Measurements from ENCODE around the gene MPP2. TPM values are rescaled to one million over a fixed set of nuclear protein-coding genes. Genes with fewer than 3 reads are reported as not detected.
A peak's percentile ranks its signal among the peaks of the same experiment; 100 is the strongest.

The MPP2 gene
- total and polyA plus RNA-seq, 9 of the 15 experiments (the other 6 are each of a cell fraction or from before 2014, with no cell fraction given) = 0.04 to 1.0 (median 0.24) TPM

DNA sequence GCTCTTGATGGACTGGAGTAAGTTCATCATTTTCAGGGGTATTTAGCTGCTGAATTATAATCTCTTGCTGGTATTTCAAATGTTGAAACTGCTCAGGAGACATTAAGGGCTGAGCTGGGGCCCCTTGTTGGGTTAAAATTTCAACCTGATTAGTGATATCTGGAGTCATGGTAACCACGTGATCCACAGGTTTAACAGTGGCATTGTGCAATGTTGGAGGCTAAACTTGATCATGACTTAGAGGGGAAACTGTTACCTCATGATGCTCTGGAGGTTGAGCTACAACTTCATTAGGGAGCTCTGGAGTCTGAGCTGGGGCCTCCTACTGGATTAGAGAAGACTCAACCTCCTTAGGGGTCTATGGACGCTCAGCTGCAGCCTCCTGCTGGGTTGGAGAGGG lies 17.2 kb upstream of the MPP2 start (continued):
- TF ChIP-seq, protein P1, sequence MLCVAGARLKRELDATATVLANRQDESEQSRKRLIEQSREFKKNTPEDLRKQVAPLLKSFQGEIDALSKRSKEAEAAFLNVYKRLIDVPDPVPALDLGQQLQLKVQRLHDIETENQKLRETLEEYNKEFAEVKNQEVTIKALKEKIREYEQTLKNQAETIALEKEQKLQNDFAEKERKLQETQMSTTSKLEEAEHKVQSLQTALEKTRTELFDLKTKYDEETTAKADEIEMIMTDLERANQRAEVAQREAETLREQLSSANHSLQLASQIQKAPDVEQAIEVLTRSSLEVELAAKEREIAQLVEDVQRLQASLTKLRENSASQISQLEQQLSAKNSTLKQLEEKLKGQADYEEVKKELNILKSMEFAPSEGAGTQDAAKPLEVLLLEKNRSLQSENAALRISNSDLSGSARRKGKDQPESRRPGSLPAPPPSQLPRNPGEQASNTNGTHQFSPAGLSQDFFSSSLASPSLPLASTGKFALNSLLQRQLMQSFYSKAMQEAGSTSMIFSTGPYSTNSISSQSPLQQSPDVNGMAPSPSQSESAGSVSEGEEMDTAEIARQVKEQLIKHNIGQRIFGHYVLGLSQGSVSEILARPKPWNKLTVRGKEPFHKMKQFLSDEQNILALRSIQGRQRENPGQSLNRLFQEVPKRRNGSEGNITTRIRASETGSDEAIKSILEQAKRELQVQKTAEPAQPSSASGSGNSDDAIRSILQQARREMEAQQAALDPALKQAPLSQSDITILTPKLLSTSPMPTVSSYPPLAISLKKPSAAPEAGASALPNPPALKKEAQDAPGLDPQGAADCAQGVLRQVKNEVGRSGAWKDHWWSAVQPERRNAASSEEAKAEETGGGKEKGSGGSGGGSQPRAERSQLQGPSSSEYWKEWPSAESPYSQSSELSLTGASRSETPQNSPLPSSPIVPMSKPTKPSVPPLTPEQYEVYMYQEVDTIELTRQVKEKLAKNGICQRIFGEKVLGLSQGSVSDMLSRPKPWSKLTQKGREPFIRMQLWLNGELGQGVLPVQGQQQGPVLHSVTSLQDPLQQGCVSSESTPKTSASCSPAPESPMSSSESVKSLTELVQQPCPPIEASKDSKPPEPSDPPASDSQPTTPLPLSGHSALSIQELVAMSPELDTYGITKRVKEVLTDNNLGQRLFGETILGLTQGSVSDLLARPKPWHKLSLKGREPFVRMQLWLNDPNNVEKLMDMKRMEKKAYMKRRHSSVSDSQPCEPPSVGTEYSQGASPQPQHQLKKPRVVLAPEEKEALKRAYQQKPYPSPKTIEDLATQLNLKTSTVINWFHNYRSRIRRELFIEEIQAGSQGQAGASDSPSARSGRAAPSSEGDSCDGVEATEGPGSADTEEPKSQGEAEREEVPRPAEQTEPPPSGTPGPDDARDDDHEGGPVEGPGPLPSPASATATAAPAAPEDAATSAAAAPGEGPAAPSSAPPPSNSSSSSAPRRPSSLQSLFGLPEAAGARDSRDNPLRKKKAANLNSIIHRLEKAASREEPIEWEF (CRISPR knock-in tag; IDR thresholded peaks at IDR 0.05) = no peak
- TF ChIP-seq NFE2L1 (tag; IDR thresholded peaks at IDR 0.05; ENCODE audit: borderline replicate concordance, low read depth) = no peak

DNA sequence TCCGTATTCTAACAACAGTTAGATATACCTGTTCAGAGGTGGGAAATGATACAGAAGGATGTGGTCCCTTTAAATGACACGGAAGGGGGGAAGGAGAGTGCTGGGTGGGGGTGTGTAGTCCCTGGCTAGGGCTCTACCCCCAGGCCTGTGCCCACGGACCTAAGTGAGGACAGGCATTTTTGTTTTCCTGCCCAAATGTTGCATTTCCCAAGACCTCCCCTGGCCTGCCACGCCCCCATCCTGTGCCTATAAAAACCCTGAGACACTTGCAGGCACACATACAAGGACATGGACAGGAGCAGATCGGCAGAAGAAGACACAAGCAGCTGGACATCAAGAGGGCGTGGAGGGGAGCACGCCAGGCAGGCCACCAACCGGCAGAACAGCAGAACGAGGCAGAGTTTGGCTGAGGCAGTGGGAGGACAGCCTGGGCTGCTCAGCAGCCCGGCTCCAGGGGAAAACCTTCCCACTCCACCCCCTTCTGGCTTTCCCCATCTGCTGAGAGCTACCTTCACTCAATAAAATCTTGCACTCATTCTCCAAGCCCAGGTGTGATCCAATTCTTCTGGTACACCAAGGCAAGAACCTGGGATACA lies 13.3 kb upstream of the MPP2 start:
- Histone ChIP-seq H3K9me1 (ENCODE audit: control insufficient read depth, insufficient read depth, low read length) (no peaks in the 10 kb centered on the region), H3K27ac (ENCODE audit: extremely low read depth, low read depth, low read length) (no peak overlapping the region), H4K20me1 (replicated peaks; ENCODE audit: control insufficient read depth, insufficient read depth, low read length) (no peaks in the 10 kb centered on the region), H3K9me3 (replicated peaks; ENCODE audit: control insufficient read depth, insufficient read depth, low read depth, low read length) (no peaks in the 10 kb centered on the region), H3K27me3 (ENCODE audit: control insufficient read depth in 2 of 2, insufficient read depth in 2 of 2, low read length in 2 of 2) (peaks cover 8 to 38% of the 10 kb centered on the region in 2 experiments), H3K9ac (ENCODE audit: insufficient read depth in 1 of 2, low read depth in 2 of 2, low read length in 2 of 2) (no peak overlapping the region), H2AFZ (ENCODE audit: low read depth, low read length) (no peak overlapping the region), H3K4me1 (replicated peaks in 1 of 2; ENCODE audit: control insufficient read depth in 2 of 2, insufficient read depth in 2 of 2, low read length in 2 of 2) (peaks cover 0 to 10% of the 10 kb centered on the region in 2 experiments; a peak in 2 of 5 replicates), H3K79me2 (ENCODE audit: control insufficient read depth, insufficient read depth, low read length) (no peaks in the 10 kb centered on the region), H3K4me3 (no peak overlapping the region), H3K4me2 (ENCODE audit: insufficient read depth, low read length) (no peak overlapping the region), H3K36me3 (ENCODE audit: control insufficient read depth, insufficient read depth, low read length) (no peaks in the 10 kb centered on the region)
- intact Hi-C loops (cut with micrococcal nuclease) (no loop called here), in situ Hi-C loops (cut with MboI) (no loop called here)
- 7% methylated on average over 10 of the region's 10 CpGs for WGBS (ENCODE audit: insufficient coverage, low coverage, missing lambda C conversion rate)
- TF ChIP-seq POLR3G (IDR thresholded peaks at IDR 0.05; ENCODE audit: extremely low read depth, insufficient read length, insufficient replicate concordance) (no peak), TFAM (CRISPR knock-in tag; conservative IDR thresholded peaks at IDR 0.05) (no peak)
- TF ChIP-seq, protein P2, sequence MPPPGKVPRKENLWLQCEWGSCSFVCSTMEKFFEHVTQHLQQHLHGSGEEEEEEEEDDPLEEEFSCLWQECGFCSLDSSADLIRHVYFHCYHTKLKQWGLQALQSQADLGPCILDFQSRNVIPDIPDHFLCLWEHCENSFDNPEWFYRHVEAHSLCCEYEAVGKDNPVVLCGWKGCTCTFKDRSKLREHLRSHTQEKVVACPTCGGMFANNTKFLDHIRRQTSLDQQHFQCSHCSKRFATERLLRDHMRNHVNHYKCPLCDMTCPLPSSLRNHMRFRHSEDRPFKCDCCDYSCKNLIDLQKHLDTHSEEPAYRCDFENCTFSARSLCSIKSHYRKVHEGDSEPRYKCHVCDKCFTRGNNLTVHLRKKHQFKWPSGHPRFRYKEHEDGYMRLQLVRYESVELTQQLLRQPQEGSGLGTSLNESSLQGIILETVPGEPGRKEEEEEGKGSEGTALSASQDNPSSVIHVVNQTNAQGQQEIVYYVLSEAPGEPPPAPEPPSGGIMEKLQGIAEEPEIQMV (tag; conservative IDR thresholded peaks at IDR 0.05; ENCODE audit: low read depth) = peak; percentile 84
- ATAC-seq (peak; percentile 41; the same call in 2 of the 3 replicates), DNase-seq (ENCODE audit: extremely low read depth in 1 of 4, low spot score in 3 of 4) (no peak), FAIRE-seq (no peak)
- POLR2A ChIA-PET = interaction anchor here (0.6 kb wide), 1 partner anchor 1054 kb away, joined by 3 read pairs; no protein-coding TSS in a partner anchor
- no TSS peak for BruUV-seq (replicated peaks)
- CTCF ChIA-PET (ENCODE audit: low intra/inter-chr PET ratio) = interaction anchor here (0.6 to 0.7 kb wide), 2 partner anchors 425 to 1800 kb away, joined by 3 to 5 read pairs; no protein-coding TSS in a partner anchor

Data from K562 (cell line).